Spleen (tissue), 11 donors: ENCODE results near the gene LRRC26. TPM values are rescaled to one million over a fixed set of nuclear protein-coding genes. Genes with fewer than 3 reads are reported as not detected.

Experiments
- DNase-seq: peaks from one replicate; pipeline ENCODE4 v3.0.0-alpha.2; 2020
- H3K27ac ChIP-seq, 8 donors: fragments of 200-600 bp; sonication (generic) in 7 of 8; 1 replicate in 4 of 8; 2 replicates in 4 of 8; pipeline versions ENCODE4 v1.5.0 to v1.8.0; 2016 to 2021; ENCODE audit warnings: inconsistent platforms in 4 of 8, mild to moderate bottlenecking in 4 of 8, moderate library complexity in 1 of 8
- H3K27me3 ChIP-seq, 7 donors: fragments of 200-600 bp; sonication (generic) in 6 of 7; replicated peaks in 1 of 7; 1 replicate in 4 of 7; 2 replicates in 3 of 7; pipeline versions ENCODE4 v1.5.0 to v1.8.0; 2016 to 2021; ENCODE audit warnings: inconsistent platforms in 3 of 7, mild to moderate bottlenecking in 1 of 7
- H3K36me3 ChIP-seq, 6 donors: fragments of 200-600 bp; sonication (generic) in 5 of 6; 1 replicate in 4 of 6; 2 replicates in 2 of 6; pipeline versions ENCODE4 v1.5.0 to v1.8.0; 2016 to 2021; ENCODE audit warnings: inconsistent platforms in 2 of 6
- H3K4me1 ChIP-seq, 6 donors: fragments of 200-600 bp; sonication (generic) in 5 of 6; 1 replicate in 3 of 6; 2 replicates in 3 of 6; pipeline versions ENCODE4 v1.5.0 to v1.8.0; 2016 to 2021; ENCODE audit warnings: inconsistent platforms in 3 of 6
- H3K4me3 ChIP-seq, 8 donors: fragments of 200-600 bp; sonication (generic) in 7 of 8; 1 replicate in 4 of 8; 2 replicates in 4 of 8; pipeline versions ENCODE4 v1.5.0 to v1.8.0; 2016 to 2021; ENCODE audit warnings: inconsistent platforms in 4 of 8, mild to moderate bottlenecking in 4 of 8, moderate library complexity in 2 of 8
- H3K9me3 ChIP-seq, 8 donors: fragments of 200-600 bp; sonication (generic) in 7 of 8; 1 replicate in 4 of 8; 2 replicates in 4 of 8; pipeline versions ENCODE4 v1.5.0 to v1.8.0; 2016 to 2021; ENCODE audit warnings: inconsistent platforms in 4 of 8
- POLR2A ChIP-seq, 3 donors: fragments of 450-650 bp; IDR thresholded peaks; one replicate each; pipeline ENCODE4 v1.5.1; 2017; ENCODE audit warnings: antibody characterized with exemption in 3 of 3, mild to moderate bottlenecking in 1 of 3
- POLR2AphosphoS5 ChIP-seq, 3 donors: sonication (generic); formaldehyde crosslinking; IDR thresholded peaks; one replicate each; pipeline ENCODE4 v1.5.1; 2017; ENCODE audit warnings: antibody characterized with exemption in 3 of 3
- WGBS, 5 donors: extraction: QIAGEN DNeasy Blood & Tissue Kit in 3 of 5; methylation state at CpG; one replicate each; pipeline versions ENCODE4 v1.1.5 to v1.1.7; 2013 to 2018; 5-methylcytosine and 5-hydroxymethylcytosine counted together
- intact Hi-C: fragments of 100-400 bp; cut with DNase I; formaldehyde crosslinking; loops from one replicate; pipeline ENCODE4 v1.15.0; 2023; ENCODE audit warnings: low total_unique reads
- polyA plus RNA-seq, 3 donors: library from polyadenylated mRNA; stranded (reverse); fragments of 200-250 nt; gene quantifications; one replicate each; pipeline ENCODE4 v1.2.1, GENCODE V29; 2013
- total RNA-seq, 7 donors: library from RNA; depleted of rRNA in 3 of 7; stranded (reverse); fragments of >200 nt in 3 of 7; fragmentation: NEBNext Ultra II Directional in 4 of 7; extraction: Animal tissue kit (Norgen Biotek cat#: 25700) in 4 of 7; gene quantifications; one replicate each; pipeline versions ENCODE4 v1.1.0 to v1.2.1, GENCODE V29; 2016 to 2021
- TF ChIP-seq, protein P1 (sequence below), 11 experiments: fragments of 200-600 bp in 7 of 11; fragments of 450-650 bp in 4 of 11; sonication (generic) in 4 of 11; IDR thresholded peaks in 8 of 11; conservative IDR thresholded peaks in 3 of 11; 1 replicate in 7 of 11; 2 replicates in 4 of 11; pipeline versions ENCODE4 v1.4.0 to v1.8.0; 2016 to 2021; ENCODE audit warnings: antibody characterized with exemption in 11 of 11, inconsistent platforms in 4 of 11, mild to moderate bottlenecking in 1 of 11
- donor health status: healthy with polysubstance abuse.
- donor health status: DM: no; HTN: no; CAD: no; lungs with moderate emphysema.
- donor health status: DM: no; HTN: no; CAD: no.
- donor health status: Bipolar disorder and iron deficiency.
- donor health status: healthy.
- donor health status: DM: no; HTN: no; CAD: no.
- donor health status: DM: yes; HTN: yes; CAD: no.

LRRC26 gene
- total and polyA plus RNA-seq, 10 donors, result 0.06 to 0.60 (median 0.28) TPM; not detected in 7

DNA sequence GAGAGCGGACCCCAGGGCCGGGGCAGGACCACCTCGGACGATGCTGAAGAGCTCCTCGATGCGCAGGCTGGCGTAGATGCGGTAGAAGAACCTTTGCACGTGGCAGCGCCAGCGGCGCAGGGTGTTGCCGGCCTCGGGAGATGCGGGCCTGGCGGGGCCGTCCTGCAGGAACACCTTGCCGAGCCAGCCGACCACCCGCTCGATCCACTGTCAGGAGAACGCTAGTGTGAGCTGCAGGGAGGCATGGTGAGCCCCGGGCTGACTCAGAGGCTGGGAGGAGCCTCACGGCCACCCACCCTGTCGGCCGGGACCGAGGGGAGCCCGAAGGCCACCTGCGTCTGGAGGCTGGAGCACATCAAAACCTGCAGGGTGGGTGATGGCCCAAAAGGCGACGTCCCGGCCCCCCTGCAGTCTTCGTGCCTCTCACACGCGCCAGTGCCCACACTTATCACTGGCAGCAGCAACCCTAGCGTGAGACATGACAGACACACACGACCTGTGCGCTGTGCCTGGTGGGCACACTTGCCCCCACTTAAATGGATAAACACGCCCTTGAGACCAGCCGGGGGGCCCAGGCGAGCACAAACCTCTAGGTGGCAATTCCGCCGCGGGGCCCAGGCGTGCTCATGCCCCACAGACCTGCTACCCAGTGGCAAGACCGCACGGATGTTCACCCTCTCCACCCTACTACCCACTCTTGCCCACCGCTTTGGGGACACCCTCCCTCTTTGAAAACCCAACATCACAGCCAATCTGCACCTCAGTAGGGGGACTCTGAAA, 15.2 kb upstream of the LRRC26 start:
- Histone ChIP-seq H3K27ac (no peak overlapping the region), H3K36me3 (peaks cover 0 to 81% (median 63%) of the 10 kb centered on the region in 6 donors), H3K9me3 (no peaks in the 10 kb centered on the region), H3K4me3 (no peak overlapping the region), H3K4me1 (peaks cover 26 to 52% (median 40%) of the 10 kb centered on the region in 6 donors), H3K27me3 (no peaks in the 10 kb centered on the region)
- intact Hi-C loops, result no loop called here
- no peak for DNase-seq
- TF ChIP-seq, protein P1, sequence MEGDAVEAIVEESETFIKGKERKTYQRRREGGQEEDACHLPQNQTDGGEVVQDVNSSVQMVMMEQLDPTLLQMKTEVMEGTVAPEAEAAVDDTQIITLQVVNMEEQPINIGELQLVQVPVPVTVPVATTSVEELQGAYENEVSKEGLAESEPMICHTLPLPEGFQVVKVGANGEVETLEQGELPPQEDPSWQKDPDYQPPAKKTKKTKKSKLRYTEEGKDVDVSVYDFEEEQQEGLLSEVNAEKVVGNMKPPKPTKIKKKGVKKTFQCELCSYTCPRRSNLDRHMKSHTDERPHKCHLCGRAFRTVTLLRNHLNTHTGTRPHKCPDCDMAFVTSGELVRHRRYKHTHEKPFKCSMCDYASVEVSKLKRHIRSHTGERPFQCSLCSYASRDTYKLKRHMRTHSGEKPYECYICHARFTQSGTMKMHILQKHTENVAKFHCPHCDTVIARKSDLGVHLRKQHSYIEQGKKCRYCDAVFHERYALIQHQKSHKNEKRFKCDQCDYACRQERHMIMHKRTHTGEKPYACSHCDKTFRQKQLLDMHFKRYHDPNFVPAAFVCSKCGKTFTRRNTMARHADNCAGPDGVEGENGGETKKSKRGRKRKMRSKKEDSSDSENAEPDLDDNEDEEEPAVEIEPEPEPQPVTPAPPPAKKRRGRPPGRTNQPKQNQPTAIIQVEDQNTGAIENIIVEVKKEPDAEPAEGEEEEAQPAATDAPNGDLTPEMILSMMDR (IDR thresholded peaks at IDR 0.05 in 8 of 11, conservative IDR thresholded peaks at IDR 0.05 in 3 of 11), result no peak
- TF ChIP-seq POLR2AphosphoS5 (IDR thresholded peaks at IDR 0.05) (no peak), POLR2A (IDR thresholded peaks at IDR 0.05) (no peak)
- 94 to 97% (median 95%) methylated on average over 46 to 48 of the region's 48 CpGs for WGBS, 5 donors

DNA sequence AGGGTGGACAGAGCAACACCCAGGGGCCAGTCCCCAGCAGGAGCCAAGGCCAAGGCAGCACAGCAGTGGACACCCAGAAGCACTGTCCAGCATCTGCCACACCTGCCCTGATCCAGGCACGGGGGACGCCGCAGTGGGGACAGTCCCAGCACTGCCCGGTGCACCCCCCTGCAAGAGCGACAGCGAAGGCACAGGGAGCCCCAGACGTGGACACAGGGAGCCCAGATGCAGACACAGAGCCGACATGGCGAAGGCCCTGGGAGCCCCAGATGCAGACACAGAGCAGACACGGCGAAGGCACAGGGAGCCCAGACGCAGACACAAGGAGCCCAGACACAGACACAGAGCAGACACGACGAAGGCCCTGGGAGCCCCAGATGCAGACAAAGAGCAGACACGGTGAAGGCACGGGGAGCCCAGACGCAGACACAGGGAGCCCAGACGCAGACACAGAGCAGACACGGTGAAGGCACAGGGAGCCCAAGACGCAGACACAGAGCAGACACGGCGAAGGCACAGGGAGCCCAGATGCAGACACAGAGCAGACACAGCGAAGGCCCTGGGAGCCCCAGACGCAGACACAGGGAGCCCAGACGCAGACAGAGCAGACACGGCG, 14.2 kb upstream of the LRRC26 start:
- Histone ChIP-seq H3K36me3 (peaks cover 0 to 85% (median 67%) of the 10 kb centered on the region in 6 donors), H3K9me3 (no peaks in the 10 kb centered on the region), H3K27me3 (no peaks in the 10 kb centered on the region), H3K4me3 (no peak overlapping the region), H3K27ac (no peak overlapping the region), H3K4me1 (peaks cover 16 to 42% (median 31%) of the 10 kb centered on the region in 6 donors)
- intact Hi-C loops, result no loop called here
- TF ChIP-seq, protein P1 (IDR thresholded peaks at IDR 0.05 in 8 of 11, conservative IDR thresholded peaks at IDR 0.05 in 3 of 11), result no peak
- no peak for TF ChIP-seq POLR2AphosphoS5 (IDR thresholded peaks at IDR 0.05)
- no peak for TF ChIP-seq POLR2A (IDR thresholded peaks at IDR 0.05)
- DNase-seq, result no peak
- WGBS, 5 donors, result 92 to 97% (median 95%) methylated on average over 21 to 27 of the region's 27 CpGs

DNA sequence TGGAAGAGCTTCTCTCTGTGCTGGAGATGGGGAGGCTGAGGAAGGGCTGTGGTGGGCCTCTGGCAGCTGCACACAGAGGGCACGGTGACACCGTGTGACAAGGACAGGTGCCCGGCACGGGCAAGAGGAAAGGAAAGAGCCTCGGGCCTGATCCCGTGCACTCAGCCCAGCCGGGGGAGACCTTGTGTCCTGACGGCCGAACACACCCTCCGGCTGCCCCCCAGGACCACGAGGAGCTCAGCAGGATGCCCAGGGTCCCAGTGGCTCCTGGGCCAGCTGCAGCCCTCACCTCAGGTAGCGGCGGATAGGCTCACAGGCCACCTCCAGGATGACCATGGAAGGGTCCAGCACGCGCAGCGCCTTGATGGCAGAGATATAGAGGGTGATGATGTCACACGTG, 13.0 kb upstream of the LRRC26 start:
- no peaks in the 10 kb centered on the region for H3K27me3 ChIP-seq
- no peak overlapping the region for H3K27ac ChIP-seq
- peaks cover 16 to 41% (median 28%) of the 10 kb centered on the region in 6 donors for H3K4me1 ChIP-seq
- peaks cover 0 to 97% (median 77%) of the 10 kb centered on the region in 6 donors for H3K36me3 ChIP-seq
- no peaks in the 10 kb centered on the region for H3K9me3 ChIP-seq
- WGBS, 5 donors, result 91 to 96% (median 94%) methylated on average over 11 to 17 of the region's 17 CpGs
- DNase-seq, result no peak
- no peak overlapping the region for H3K4me3 ChIP-seq
- intact Hi-C loops, result no loop called here
- TF ChIP-seq POLR2A (IDR thresholded peaks at IDR 0.05), result no peak
- TF ChIP-seq, protein P1 (IDR thresholded peaks at IDR 0.05 in 8 of 11, conservative IDR thresholded peaks at IDR 0.05 in 3 of 11), result no peak
- TF ChIP-seq POLR2AphosphoS5 (IDR thresholded peaks at IDR 0.05), result no peak

DNA sequence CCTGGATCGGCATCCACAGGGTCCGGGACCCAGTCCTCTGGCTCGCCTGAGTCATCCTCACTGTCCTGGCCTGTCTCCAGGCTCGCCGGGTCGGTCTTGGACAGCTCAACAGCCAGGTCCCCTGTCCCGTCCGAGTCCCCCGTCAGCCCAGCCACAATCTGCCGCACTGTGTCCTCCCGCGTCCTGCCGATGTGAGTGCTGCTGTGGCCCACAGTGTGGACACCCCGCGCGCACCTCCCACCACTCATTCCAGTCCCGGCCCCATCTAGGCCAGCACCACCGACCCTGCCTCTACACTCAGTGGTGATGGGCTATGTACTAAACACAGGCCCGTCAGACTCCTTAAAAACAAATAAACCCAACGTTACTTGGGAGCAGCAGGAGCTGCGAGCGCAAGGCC, 11.8 kb upstream of the LRRC26 start:
- Histone ChIP-seq H3K36me3 (peaks cover 0 to 98% (median 80%) of the 10 kb centered on the region in 6 donors), H3K4me1 (peaks cover 4 to 30% (median 16%) of the 10 kb centered on the region in 6 donors), H3K27ac (no peak overlapping the region), H3K4me3 (no peak overlapping the region), H3K9me3 (no peaks in the 10 kb centered on the region), H3K27me3 (no peaks in the 10 kb centered on the region)
- TF ChIP-seq, protein P1 (IDR thresholded peaks at IDR 0.05 in 8 of 11, conservative IDR thresholded peaks at IDR 0.05 in 3 of 11), result no peak
- TF ChIP-seq POLR2AphosphoS5 (IDR thresholded peaks at IDR 0.05), result no peak
- TF ChIP-seq POLR2A (IDR thresholded peaks at IDR 0.05), result no peak
- intact Hi-C loops, result no loop called here
- WGBS, 5 donors, result 93 to 98% (median 97%) methylated on average over 19 to 22 of the region's 22 CpGs
- DNase-seq, result no peak
